NCI-H524 (cell line): Measurements from ENCODE around the gene RSRC1.

Source experiments
- DNase-seq, 2 experiments: peaks; one replicate each; lab custom pipeline; 2025; lab: John Stamatoyannopoulos, UW

RSRC1 gene

GRCh38 chr3:158128755-158129154 lies 18.9 kb downstream of the RSRC1 start:
- no peak for DNase-seq

GRCh38 chr3:158134363-158134762 lies 24.5 kb downstream of the RSRC1 start:
- no peak for DNase-seq

- no peak for DNase-seq
Measured at GRCh38 chr3:158140396-158140795, 30.5 kb downstream of the RSRC1 start.

GRCh38 chr3:158148218-158148617 lies 38.3 kb downstream of the RSRC1 start:
- no peak for DNase-seq

- DNase-seq = no peak
Measured at GRCh38 chr3:158152186-158152585, 42.3 kb downstream of the RSRC1 start.

- no peak for DNase-seq
Measured at GRCh38 chr3:158158969-158159368, 49.1 kb downstream of the RSRC1 start.

- DNase-seq = no peak
Measured at GRCh38 chr3:158159714-158160113, 49.8 kb downstream of the RSRC1 start.

- no peak for DNase-seq
Measured at GRCh38 chr3:158160958-158161357, 51.1 kb downstream of the RSRC1 start.

GRCh38 chr3:158165141-158165655 lies 55.3 kb downstream of the RSRC1 start:
- DNase-seq = peak in 1 of 2 experiments; percentile 15

GRCh38 chr3:158165730-158166129 lies 55.8 kb downstream of the RSRC1 start:
- DNase-seq = no peak

GRCh38 chr3:158166223-158166622 lies 56.3 kb downstream of the RSRC1 start:
- no peak for DNase-seq

GRCh38 chr3:158167737-158168557 lies 58.1 kb downstream of the RSRC1 start:
- DNase-seq = no peak

- DNase-seq = no peak
Measured at GRCh38 chr3:158169091-158169491, 59.2 kb downstream of the RSRC1 start.

GRCh38 chr3:158181096-158181495 lies 71.2 kb downstream of the RSRC1 start:
- no peak for DNase-seq

GRCh38 chr3:158185711-158186110 lies 75.8 kb downstream of the RSRC1 start:
- no peak for DNase-seq

GRCh38 chr3:158200955-158201354 lies 91.1 kb downstream of the RSRC1 start:
- no peak for DNase-seq

- DNase-seq = no peak
Measured at GRCh38 chr3:158205324-158205723, 95.4 kb downstream of the RSRC1 start.

- DNase-seq = no peak
Measured at GRCh38 chr3:158205994-158206393, 96.1 kb downstream of the RSRC1 start.

- DNase-seq = no peak
Measured at GRCh38 chr3:158210067-158210466, 100.2 kb downstream of the RSRC1 start.

- DNase-seq = no peak
Measured at GRCh38 chr3:158213461-158213860, 103.6 kb downstream of the RSRC1 start.

- DNase-seq = peak; percentile 94 to 99
Measured at GRCh38 chr3:158217992-158218391, 108.1 kb downstream of the RSRC1 start.

- no peak for DNase-seq
Measured at GRCh38 chr3:158220575-158220974, 110.7 kb downstream of the RSRC1 start.

- no peak for DNase-seq
Measured at GRCh38 chr3:158221426-158221825, 111.5 kb downstream of the RSRC1 start.

- no peak for DNase-seq
Measured at GRCh38 chr3:158226429-158226828, 116.5 kb downstream of the RSRC1 start.
